ENCODE data around the gene GPR3.

The GPR3 gene

DNA sequence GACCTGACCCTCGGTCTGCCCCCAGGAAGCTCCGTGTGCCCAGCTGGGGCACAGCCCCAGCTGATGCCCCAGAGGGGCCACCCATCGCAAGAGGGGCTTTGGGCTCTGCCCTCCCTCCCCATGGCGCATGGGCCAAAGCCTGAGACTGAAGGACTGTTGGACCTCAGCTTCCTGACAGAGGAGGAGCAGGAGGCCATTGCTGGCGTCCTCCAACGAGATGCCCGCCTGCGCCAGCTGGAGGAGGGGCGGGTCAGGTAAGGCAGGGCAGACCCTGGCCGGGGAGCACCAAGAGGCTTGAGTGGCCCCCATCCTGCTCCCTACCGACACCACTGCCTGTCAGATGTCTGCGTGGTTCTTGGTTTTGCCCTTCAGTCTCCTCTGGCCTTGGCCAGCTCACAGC, 47.1 kb upstream of the GPR3 start:
- no peaks in the 10 kb centered on the region for H3K9me3 ChIP-seq (ENCODE audit: insufficient read depth, low read length, severe bottlenecking)
- H3K27ac ChIP-seq (ENCODE audit: low read length) = no peak overlapping the region
- no peak overlapping the region for H2AFZ ChIP-seq (ENCODE audit: low read depth, low read length)
- no peaks in the 10 kb centered on the region for H3K79me2 ChIP-seq (ENCODE audit: insufficient read depth, low read length)
- H3K4me2 ChIP-seq (ENCODE audit: insufficient read depth, low read length) = no peak overlapping the region
- ATAC-seq (ENCODE audit: insufficient read depth, low read depth) (no peak), DNase-seq (no peak)
- H4K20me1 ChIP-seq (ENCODE audit: insufficient read depth, low read length) = no peaks in the 10 kb centered on the region
- no peaks in the 10 kb centered on the region for H3K36me3 ChIP-seq (ENCODE audit: insufficient read depth, low read length)
- H3K4me1 ChIP-seq (ENCODE audit: insufficient read depth, low read length) = peaks cover 9% of the 10 kb centered on the region
- no peak overlapping the region for H3K9ac ChIP-seq (ENCODE audit: low read depth, low read length)
- no peak overlapping the region for H3K4me3 ChIP-seq (ENCODE audit: low read depth in 1 of 2, low read length in 2 of 2)
- no peak for TF ChIP-seq EZH2 (IDR thresholded peaks at IDR 0.05; ENCODE audit: borderline replicate concordance, low read depth, low read length, severe bottlenecking)
- TF ChIP-seq, protein P1, sequence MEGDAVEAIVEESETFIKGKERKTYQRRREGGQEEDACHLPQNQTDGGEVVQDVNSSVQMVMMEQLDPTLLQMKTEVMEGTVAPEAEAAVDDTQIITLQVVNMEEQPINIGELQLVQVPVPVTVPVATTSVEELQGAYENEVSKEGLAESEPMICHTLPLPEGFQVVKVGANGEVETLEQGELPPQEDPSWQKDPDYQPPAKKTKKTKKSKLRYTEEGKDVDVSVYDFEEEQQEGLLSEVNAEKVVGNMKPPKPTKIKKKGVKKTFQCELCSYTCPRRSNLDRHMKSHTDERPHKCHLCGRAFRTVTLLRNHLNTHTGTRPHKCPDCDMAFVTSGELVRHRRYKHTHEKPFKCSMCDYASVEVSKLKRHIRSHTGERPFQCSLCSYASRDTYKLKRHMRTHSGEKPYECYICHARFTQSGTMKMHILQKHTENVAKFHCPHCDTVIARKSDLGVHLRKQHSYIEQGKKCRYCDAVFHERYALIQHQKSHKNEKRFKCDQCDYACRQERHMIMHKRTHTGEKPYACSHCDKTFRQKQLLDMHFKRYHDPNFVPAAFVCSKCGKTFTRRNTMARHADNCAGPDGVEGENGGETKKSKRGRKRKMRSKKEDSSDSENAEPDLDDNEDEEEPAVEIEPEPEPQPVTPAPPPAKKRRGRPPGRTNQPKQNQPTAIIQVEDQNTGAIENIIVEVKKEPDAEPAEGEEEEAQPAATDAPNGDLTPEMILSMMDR (IDR thresholded peaks at IDR 0.05; ENCODE audit: borderline replicate concordance, extremely low read depth, low read length, poor library complexity, severe bottlenecking) = no peak
- no peaks in the 10 kb centered on the region for H3K27me3 ChIP-seq (ENCODE audit: insufficient read depth, low read length, poor library complexity)

DNA sequence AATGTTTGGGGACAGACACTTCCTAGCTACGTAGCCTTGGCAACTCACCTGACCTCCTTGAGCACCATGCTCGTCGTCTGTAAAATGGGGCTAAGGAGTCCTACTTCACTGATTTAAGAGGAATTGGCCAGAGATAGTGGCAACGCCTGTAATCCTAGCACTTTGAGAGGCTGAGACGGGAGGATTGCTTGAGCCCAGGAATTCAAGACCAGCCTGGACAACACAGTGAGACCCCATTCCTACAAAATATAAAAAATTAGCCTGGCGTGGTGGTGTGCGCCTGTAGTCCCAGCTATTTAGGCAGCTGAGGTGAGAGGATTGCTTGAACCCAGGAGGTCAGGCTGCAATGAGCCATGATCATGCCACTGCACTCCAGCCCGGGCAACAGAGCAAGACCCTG, 46.1 kb upstream of the GPR3 start:
- no peak overlapping the region for H3K4me3 ChIP-seq (ENCODE audit: low read depth in 1 of 2, low read length in 2 of 2)
- H3K9me3 ChIP-seq (ENCODE audit: insufficient read depth, low read length, severe bottlenecking) = no peaks in the 10 kb centered on the region
- no peak overlapping the region for H3K4me2 ChIP-seq (ENCODE audit: insufficient read depth, low read length)
- no peaks in the 10 kb centered on the region for H4K20me1 ChIP-seq (ENCODE audit: insufficient read depth, low read length)
- no peak overlapping the region for H3K9ac ChIP-seq (ENCODE audit: low read depth, low read length)
- no peak overlapping the region for H2AFZ ChIP-seq (ENCODE audit: low read depth, low read length)
- peaks cover 9% of the 10 kb centered on the region for H3K4me1 ChIP-seq (ENCODE audit: insufficient read depth, low read length)
- H3K79me2 ChIP-seq (ENCODE audit: insufficient read depth, low read length) = no peaks in the 10 kb centered on the region
- TF ChIP-seq, protein P1 (IDR thresholded peaks at IDR 0.05; ENCODE audit: borderline replicate concordance, extremely low read depth, low read length, poor library complexity, severe bottlenecking) = no peak
- no peak for TF ChIP-seq EZH2 (IDR thresholded peaks at IDR 0.05; ENCODE audit: borderline replicate concordance, low read depth, low read length, severe bottlenecking)
- ATAC-seq (ENCODE audit: insufficient read depth, low read depth) (no peak), DNase-seq (no peak)
- no peaks in the 10 kb centered on the region for H3K36me3 ChIP-seq (ENCODE audit: insufficient read depth, low read length)
- no peak overlapping the region for H3K27ac ChIP-seq (ENCODE audit: low read length)
- no peaks in the 10 kb centered on the region for H3K27me3 ChIP-seq (ENCODE audit: insufficient read depth, low read length, poor library complexity)

DNA sequence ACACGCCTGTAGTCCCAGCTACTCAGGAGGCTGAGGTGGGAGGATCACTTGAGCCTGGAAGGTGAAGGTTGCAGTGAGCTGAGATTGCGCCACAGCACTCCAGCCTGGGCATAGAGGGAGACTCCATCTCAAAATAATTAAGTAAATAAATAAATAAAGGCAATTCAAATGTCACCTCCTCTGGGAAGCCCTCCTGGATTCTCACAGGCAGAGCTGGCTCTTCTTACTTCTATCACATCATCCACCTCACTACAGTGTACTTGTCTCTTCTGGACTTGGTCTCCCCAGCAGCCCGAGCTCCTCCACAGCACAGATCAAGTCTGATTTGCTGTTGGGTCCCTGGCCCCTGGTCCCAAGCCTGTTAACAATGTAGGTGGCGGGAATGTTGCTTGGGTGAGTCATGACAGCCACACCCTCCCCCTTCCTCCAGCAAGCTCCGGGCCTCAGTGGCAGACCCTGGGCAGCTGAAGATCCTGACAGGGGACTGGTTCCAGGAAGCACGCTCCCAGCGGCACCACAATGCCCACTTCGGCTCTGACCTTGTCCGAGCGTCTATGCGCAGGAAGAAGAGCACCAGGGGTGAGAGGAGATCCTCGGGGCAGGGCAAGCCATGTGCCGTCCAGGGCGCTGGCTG, 45.3 kb upstream of the GPR3 start:
- H3K4me3 ChIP-seq (ENCODE audit: low read depth in 1 of 2, low read length in 2 of 2) = no peak overlapping the region
- no peak for ATAC-seq (ENCODE audit: insufficient read depth, low read depth)
- no peak for DNase-seq
- H3K4me1 ChIP-seq (ENCODE audit: insufficient read depth, low read length) = peaks cover 9% of the 10 kb centered on the region
- H3K9ac ChIP-seq (ENCODE audit: low read depth, low read length) = no peak overlapping the region
- H2AFZ ChIP-seq (ENCODE audit: low read depth, low read length) = no peak overlapping the region
- no peaks in the 10 kb centered on the region for H3K36me3 ChIP-seq (ENCODE audit: insufficient read depth, low read length)
- no peaks in the 10 kb centered on the region for H3K79me2 ChIP-seq (ENCODE audit: insufficient read depth, low read length)
- no peaks in the 10 kb centered on the region for H4K20me1 ChIP-seq (ENCODE audit: insufficient read depth, low read length)
- H3K27ac ChIP-seq (ENCODE audit: low read length) = no peak overlapping the region
- H3K4me2 ChIP-seq (ENCODE audit: insufficient read depth, low read length) = no peak overlapping the region
- H3K9me3 ChIP-seq (ENCODE audit: insufficient read depth, low read length, severe bottlenecking) = no peaks in the 10 kb centered on the region
- H3K27me3 ChIP-seq (ENCODE audit: insufficient read depth, low read length, poor library complexity) = no peaks in the 10 kb centered on the region
- no peak for TF ChIP-seq EZH2 (IDR thresholded peaks at IDR 0.05; ENCODE audit: borderline replicate concordance, low read depth, low read length, severe bottlenecking)
- TF ChIP-seq, protein P1 (IDR thresholded peaks at IDR 0.05; ENCODE audit: borderline replicate concordance, extremely low read depth, low read length, poor library complexity, severe bottlenecking) = no peak
